HepG2 (cell line): Measurements from ENCODE around the gene NEURL3. TPM values are rescaled to one million over a fixed set of nuclear protein-coding genes. Genes with fewer than 3 reads are reported as not detected.

Experiments
- MTA1 ChIP-seq: sonication (generic); formaldehyde crosslinking; IDR thresholded peaks from 2 replicates; pipeline ENCODE4 v1.4.0; 2020; ENCODE audit warnings: missing genetic modification reagents, mild to moderate bottlenecking, borderline replicate concordance
- MXD4 ChIP-seq: IDR thresholded peaks from 2 replicates; pipeline ENCODE4 v1.6.1; 2016; ENCODE audit warnings: mild to moderate bottlenecking, missing biosample characterization, missing genetic modification reagents
- NFIB ChIP-seq: sonication (generic); formaldehyde crosslinking; IDR thresholded peaks from 2 replicates; pipeline ENCODE4 v1.9.0; 2021; ENCODE audit warnings: missing genetic modification reagents, mild to moderate bottlenecking, borderline replicate concordance
- SAP130 ChIP-seq: IDR thresholded peaks from 2 replicates; pipeline ENCODE4 v1.6.1; 2016; ENCODE audit warnings: low read depth
- SUZ12 ChIP-seq: fragments of 150-350 bp; IDR thresholded peaks from 2 replicates; pipeline ENCODE4 v1.6.1; 2014; ENCODE audit warnings: low read depth, low read length
- WIZ ChIP-seq: sonication (generic); formaldehyde crosslinking; IDR thresholded peaks from 2 replicates; pipeline ENCODE4 v1.5.1; 2020; ENCODE audit warnings: mild to moderate bottlenecking, missing genetic modification reagents
- ZC3H13 ChIP-seq: sonication (generic); formaldehyde crosslinking; IDR thresholded peaks from 2 replicates; pipeline ENCODE4 v1.8.1; 2023; ENCODE audit warnings: mild to moderate bottlenecking, missing genetic modification reagents, moderate library complexity
- ZNF557 ChIP-seq: sonication (generic); formaldehyde crosslinking; IDR thresholded peaks from 2 replicates; pipeline ENCODE4 v1.4.0; 2020; ENCODE audit warnings: missing genetic modification reagents
- ZNF589 ChIP-seq: sonication (generic); formaldehyde crosslinking; conservative IDR thresholded peaks from 2 replicates; pipeline ENCODE4 v1.8.0; 2022; ENCODE audit warnings: mild to moderate bottlenecking, moderate library complexity, missing genetic modification reagents
- ZNF609 ChIP-seq: sonication (generic); formaldehyde crosslinking; IDR thresholded peaks from 2 replicates; pipeline ENCODE4 v1.4.0; 2020; ENCODE audit warnings: mild to moderate bottlenecking, missing genetic modification reagents, borderline replicate concordance
- ZSCAN21 ChIP-seq: sonication (generic); formaldehyde crosslinking; IDR thresholded peaks from 2 replicates; pipeline ENCODE4 v1.8.0; 2022; ENCODE audit warnings: mild to moderate bottlenecking, missing genetic modification reagents, moderate library complexity, borderline replicate concordance
- polyA plus RNA-seq, 8 experiments: library from polyadenylated mRNA; depleted of rRNA in 3 of 8; stranded (reverse) in 7 of 8; unstranded in 1 of 8; fragments of >200 nt; fragmentation: Illumina TruSeq in 4 of 8; extraction: Trizol in 4 of 8; gene quantifications; 2 replicates each; pipeline versions ENCODE4 v1.2.1 to v1.2.3, GENCODE V29; 2011 to 2016; ENCODE audit warnings: low read depth in 4 of 8, missing spikeins in 1 of 8, mixed read lengths in 1 of 8; ENCODE audit not compliant: insufficient read depth in 1 of 8
- total RNA-seq, 5 experiments: library from RNA; depleted of rRNA; stranded (reverse); fragments of >200 nt; fragmentation: Illumina TruSeq; extraction: Trizol; gene quantifications; 2 replicates each; pipeline ENCODE4 v1.2.3, GENCODE V29; 2016; ENCODE audit warnings: low read depth in 1 of 5
- TF ChIP-seq, protein P1 (sequence below): sonication (generic); formaldehyde crosslinking; IDR thresholded peaks from 2 replicates; pipeline ENCODE4 v1.4.0; 2020; ENCODE audit warnings: mild to moderate bottlenecking, missing genetic modification reagents
- TF ChIP-seq, protein P2 (sequence below): sonication (generic); formaldehyde crosslinking; IDR thresholded peaks from 2 replicates; pipeline ENCODE4 v1.5.1; 2020; ENCODE audit warnings: missing genetic modification reagents, mild to moderate bottlenecking, borderline replicate concordance
- TF ChIP-seq, protein P3 (sequence below): sonication (generic); formaldehyde crosslinking; conservative IDR thresholded peaks from 2 replicates; pipeline ENCODE4 v1.4.0; 2020; ENCODE audit warnings: missing genetic modification reagents

Gene NEURL3
- total and polyA plus RNA-seq, 2 of the 13 experiments (the other 11 are each of a cell fraction or from before 2014, with no cell fraction given) = 0.16 to 1.2 TPM

DNA sequence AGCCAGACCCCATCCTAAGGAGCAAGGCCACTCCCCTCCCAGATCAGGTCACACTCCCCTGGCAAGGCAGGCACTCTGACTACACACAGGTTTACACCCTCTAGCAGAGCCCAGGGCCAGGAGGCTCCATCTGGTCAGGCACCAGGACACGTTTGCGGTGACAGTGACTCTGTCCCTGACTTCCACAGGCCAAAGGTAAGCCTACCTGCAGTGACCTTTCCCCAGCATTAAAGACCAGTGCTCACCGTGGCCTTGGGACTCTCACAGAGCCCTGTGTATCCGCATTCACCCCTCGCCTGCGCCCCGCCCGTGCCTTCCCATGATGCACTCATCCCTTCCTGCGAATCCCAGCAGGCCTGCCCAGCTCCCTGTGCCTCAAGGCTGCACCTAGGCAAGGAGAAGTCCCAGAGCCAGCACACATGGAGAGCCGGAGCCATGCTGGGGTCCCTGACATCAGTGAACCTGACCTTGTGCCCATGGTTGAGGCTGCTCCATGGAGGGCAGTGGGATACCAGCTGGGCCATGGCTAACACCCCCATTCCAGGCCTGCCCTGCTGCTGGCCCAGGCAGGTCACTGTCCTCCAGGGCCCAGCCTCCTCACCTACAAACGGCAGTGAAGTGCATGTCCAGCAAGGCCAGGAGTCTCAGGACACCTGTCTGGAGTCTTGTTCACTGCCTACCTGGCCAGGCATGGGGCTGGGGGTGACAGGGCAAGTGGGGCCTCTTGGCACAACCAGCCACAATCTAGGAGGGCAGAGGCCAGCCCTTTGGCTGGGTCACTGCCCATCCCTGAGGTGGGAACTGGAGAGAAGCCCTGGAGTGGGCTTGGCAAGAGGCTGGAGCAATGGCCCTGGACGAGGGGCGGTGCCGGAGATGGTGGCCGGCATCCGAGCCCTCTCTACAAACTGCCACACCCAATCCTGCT, 3.0 kb downstream of the NEURL3 start (continued):
- TF ChIP-seq, protein P1, sequence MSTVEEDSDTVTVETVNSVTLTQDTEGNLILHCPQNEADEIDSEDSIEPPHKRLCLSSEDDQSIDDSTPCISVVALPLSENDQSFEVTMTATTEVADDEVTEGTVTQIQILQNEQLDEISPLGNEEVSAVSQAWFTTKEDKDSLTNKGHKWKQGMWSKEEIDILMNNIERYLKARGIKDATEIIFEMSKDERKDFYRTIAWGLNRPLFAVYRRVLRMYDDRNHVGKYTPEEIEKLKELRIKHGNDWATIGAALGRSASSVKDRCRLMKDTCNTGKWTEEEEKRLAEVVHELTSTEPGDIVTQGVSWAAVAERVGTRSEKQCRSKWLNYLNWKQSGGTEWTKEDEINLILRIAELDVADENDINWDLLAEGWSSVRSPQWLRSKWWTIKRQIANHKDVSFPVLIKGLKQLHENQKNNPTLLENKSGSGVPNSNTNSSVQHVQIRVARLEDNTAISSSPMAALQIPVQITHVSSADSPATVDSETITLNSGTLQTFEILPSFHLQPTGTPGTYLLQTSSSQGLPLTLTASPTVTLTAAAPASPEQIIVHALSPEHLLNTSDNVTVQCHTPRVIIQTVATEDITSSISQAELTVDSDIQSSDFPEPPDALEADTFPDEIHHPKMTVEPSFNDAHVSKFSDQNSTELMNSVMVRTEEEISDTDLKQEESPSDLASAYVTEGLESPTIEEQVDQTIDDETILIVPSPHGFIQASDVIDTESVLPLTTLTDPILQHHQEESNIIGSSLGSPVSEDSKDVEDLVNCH = 0 out of 2 replicates have a peak, but pooled peaks have one; percentile 57
- TF ChIP-seq ZC3H13 (CRISPR knock-in tag) (no peak), ZNF557 (no peak), ZNF609 (no peak; the same call in 1 of the 2 replicates), ZNF589 (CRISPR knock-in tag) (no peak), ZSCAN21 (CRISPR knock-in tag) (peak; percentile 42; the same call in 1 of the 2 replicates), SAP130 (CRISPR knock-in tag) (peak; percentile 55), NFIB (0 out of 2 replicates have a peak, but pooled peaks have one; percentile 70), MTA1 (CRISPR knock-in tag) (peak; percentile 96), WIZ (CRISPR knock-in tag) (no peak), SUZ12 (no peak), MXD4 (peak; percentile 58; the same call in 1 of the 2 replicates)
- TF ChIP-seq, protein P2, sequence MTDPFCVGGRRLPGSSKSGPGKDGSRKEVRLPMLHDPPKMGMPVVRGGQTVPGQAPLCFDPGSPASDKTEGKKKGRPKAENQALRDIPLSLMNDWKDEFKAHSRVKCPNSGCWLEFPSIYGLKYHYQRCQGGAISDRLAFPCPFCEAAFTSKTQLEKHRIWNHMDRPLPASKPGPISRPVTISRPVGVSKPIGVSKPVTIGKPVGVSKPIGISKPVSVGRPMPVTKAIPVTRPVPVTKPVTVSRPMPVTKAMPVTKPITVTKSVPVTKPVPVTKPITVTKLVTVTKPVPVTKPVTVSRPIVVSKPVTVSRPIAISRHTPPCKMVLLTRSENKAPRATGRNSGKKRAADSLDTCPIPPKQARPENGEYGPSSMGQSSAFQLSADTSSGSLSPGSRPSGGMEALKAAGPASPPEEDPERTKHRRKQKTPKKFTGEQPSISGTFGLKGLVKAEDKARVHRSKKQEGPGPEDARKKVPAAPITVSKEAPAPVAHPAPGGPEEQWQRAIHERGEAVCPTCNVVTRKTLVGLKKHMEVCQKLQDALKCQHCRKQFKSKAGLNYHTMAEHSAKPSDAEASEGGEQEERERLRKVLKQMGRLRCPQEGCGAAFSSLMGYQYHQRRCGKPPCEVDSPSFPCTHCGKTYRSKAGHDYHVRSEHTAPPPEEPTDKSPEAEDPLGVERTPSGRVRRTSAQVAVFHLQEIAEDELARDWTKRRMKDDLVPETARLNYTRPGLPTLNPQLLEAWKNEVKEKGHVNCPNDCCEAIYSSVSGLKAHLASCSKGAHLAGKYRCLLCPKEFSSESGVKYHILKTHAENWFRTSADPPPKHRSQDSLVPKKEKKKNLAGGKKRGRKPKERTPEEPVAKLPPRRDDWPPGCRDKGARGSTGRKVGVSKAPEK (CRISPR knock-in tag) = no peak
- TF ChIP-seq, protein P3, sequence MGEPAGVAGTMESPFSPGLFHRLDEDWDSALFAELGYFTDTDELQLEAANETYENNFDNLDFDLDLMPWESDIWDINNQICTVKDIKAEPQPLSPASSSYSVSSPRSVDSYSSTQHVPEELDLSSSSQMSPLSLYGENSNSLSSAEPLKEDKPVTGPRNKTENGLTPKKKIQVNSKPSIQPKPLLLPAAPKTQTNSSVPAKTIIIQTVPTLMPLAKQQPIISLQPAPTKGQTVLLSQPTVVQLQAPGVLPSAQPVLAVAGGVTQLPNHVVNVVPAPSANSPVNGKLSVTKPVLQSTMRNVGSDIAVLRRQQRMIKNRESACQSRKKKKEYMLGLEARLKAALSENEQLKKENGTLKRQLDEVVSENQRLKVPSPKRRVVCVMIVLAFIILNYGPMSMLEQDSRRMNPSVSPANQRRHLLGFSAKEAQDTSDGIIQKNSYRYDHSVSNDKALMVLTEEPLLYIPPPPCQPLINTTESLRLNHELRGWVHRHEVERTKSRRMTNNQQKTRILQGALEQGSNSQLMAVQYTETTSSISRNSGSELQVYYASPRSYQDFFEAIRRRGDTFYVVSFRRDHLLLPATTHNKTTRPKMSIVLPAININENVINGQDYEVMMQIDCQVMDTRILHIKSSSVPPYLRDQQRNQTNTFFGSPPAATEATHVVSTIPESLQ (CRISPR knock-in tag) = no peak
